GM21717 (cell line): ENCODE results near the gene RHOC.

Experiments
- ATAC-seq: cut with Tn5 transposase; IDR thresholded peaks from one replicate; pipeline ENCODE4 v1.9.1; 2021; ENCODE audit warnings: mild to moderate bottlenecking, moderate library complexity; ENCODE audit not compliant: unreplicated experiment

The RHOC gene

GRCh38 chr1:112718691-112719418, 11.9 kb upstream of the RHOC start:
- ATAC-seq, result no peak

- ATAC-seq, result no peak
Observed at GRCh38 chr1:112717263-112717873, 10.4 kb upstream of the RHOC start.

- ATAC-seq, result no peak
Observed at GRCh38 chr1:112716133-112716720, 9.3 kb upstream of the RHOC start.

GRCh38 chr1:112715264-112716053, 8.5 kb upstream of the RHOC start, which contains the start of gene PPM1J:
Gene PPM1J (minus strand): TSS chr1:112715332. CDS start chr1:112715301, 31 bp downstream.
- ATAC-seq, result peak; percentile 75

GRCh38 chr1:112714313-112715263, 7.7 kb upstream of the RHOC start:
- ATAC-seq, result peak; percentile 19

- ATAC-seq, result no peak
Observed at GRCh38 chr1:112713466-112714312, 6.8 kb upstream of the RHOC start.

- no peak for ATAC-seq
Observed at GRCh38 chr1:112712701-112713128, 5.8 kb upstream of the RHOC start.

GRCh38 chr1:112712191-112712590, 5.3 kb upstream of the RHOC start:
- ATAC-seq, result no peak

- no peak for ATAC-seq
Observed at GRCh38 chr1:112711670-112712069, 4.7 kb upstream of the RHOC start.

GRCh38 chr1:112711041-112711440, 4.1 kb upstream of the RHOC start:
- ATAC-seq, result no peak

- no peak for ATAC-seq
Observed at GRCh38 chr1:112710586-112710985, 3.7 kb upstream of the RHOC start.

GRCh38 chr1:112710159-112710558, 3.2 kb upstream of the RHOC start:
- no peak for ATAC-seq

- ATAC-seq, result no peak
Observed at GRCh38 chr1:112708489-112708888, 1.6 kb upstream of the RHOC start.

- ATAC-seq, result no peak
Observed at GRCh38 chr1:112708002-112708448, 1.1 kb upstream of the RHOC start.

- ATAC-seq, result peak; percentile 55
Observed at GRCh38 chr1:112707221-112708001, 484 bp upstream of the RHOC start.

- ATAC-seq, result peak; percentile 52
Observed at GRCh38 chr1:112704934-112705627, 1.8 kb downstream of the RHOC start.

GRCh38 chr1:112704391-112704933, 2.5 kb downstream of the RHOC start:
- no peak for ATAC-seq

GRCh38 chr1:112703706-112704105, 3.2 kb downstream of the RHOC start:
- ATAC-seq, result no peak
